SK-N-SH (cell line): Measurements from ENCODE around the gene ADCY10.

Experiments used
- CTCF ChIP-seq: fragments of 200-600 bp; sonication (generic); IDR thresholded peaks from 2 replicates; pipeline ENCODE4 v1.6.1; 2017; ENCODE audit warnings: antibody characterized with exemption, mild to moderate bottlenecking, moderate library complexity
- GATA2 ChIP-seq: sonication (generic); formaldehyde crosslinking; IDR thresholded peaks from 2 replicates; pipeline ENCODE4 v1.5.0; 2020; ENCODE audit warnings: mild to moderate bottlenecking, missing genetic modification reagents
- MAX ChIP-seq: IDR thresholded peaks from 2 replicates; pipeline ENCODE4 v1.4.0; 2012; ENCODE audit warnings: low read depth
- MEF2A ChIP-seq: IDR thresholded peaks from 2 replicates; pipeline ENCODE4 v1.4.0; 2012; ENCODE audit warnings: low read depth, borderline replicate concordance
- NRF1 ChIP-seq: IDR thresholded peaks from 2 replicates; pipeline ENCODE4 v1.6.1; 2012; ENCODE audit warnings: low read depth, mild to moderate bottlenecking, low read length
- POLR2AphosphoS5 ChIP-seq: IDR thresholded peaks from 2 replicates; pipeline ENCODE4 v1.6.1; 2012; ENCODE audit warnings: low read depth, low read length
- RAD21 ChIP-seq: IDR thresholded peaks from 2 replicates; pipeline ENCODE4 v1.6.1; 2012; ENCODE audit warnings: mild to moderate bottlenecking, low read length
- RCOR1 ChIP-seq: fragments of 150-350 bp; IDR thresholded peaks from 2 replicates; pipeline ENCODE4 v1.6.1; 2017; ENCODE audit warnings: antibody characterized with exemption, low read length
- YY1 ChIP-seq: IDR thresholded peaks from 2 replicates; pipeline ENCODE4 v1.4.0; 2012; ENCODE audit warnings: low read depth, mild to moderate bottlenecking
- ZBTB33 ChIP-seq: IDR thresholded peaks from 2 replicates; pipeline ENCODE4 v1.4.0; 2012; ENCODE audit warnings: low read depth, borderline replicate concordance

GRCh38 chr1:167791281-167792187, 122.4 kb downstream of the ADCY10 start:
- no peak for TF ChIP-seq CTCF
- no peak for TF ChIP-seq NRF1
- no peak for TF ChIP-seq ZBTB33
- TF ChIP-seq MEF2A = no peak
- TF ChIP-seq MAX = no peak
- TF ChIP-seq RAD21 = no peak
- no peak for TF ChIP-seq POLR2AphosphoS5
- TF ChIP-seq GATA2 (CRISPR knock-in tag) = no peak
- TF ChIP-seq RCOR1 = no peak
- TF ChIP-seq YY1 = no peak
